SK-N-SH (cell line): ENCODE data around the gene SLC4A2. TPM values are rescaled to one million over a fixed set of nuclear protein-coding genes. Genes with fewer than 3 reads are reported as not detected.

Experiments
- CTCF ChIA-PET: fragments of 300-600, 350-600 bp; formaldehyde crosslinking; extraction: SDS; loops from one replicate; lab custom pipeline; 2021; lab: Yijun Ruan, JAX
- POLR2A ChIA-PET: fragments of 350-600 bp; sonication (Branson Sonifier 250); formaldehyde crosslinking; extraction: SDS; loops from one replicate; lab custom pipeline; 2020; ENCODE audit warnings: antibody characterized with exemption, inconsistent platforms; lab: Yijun Ruan, JAX
- DNase-seq: peaks from one replicate; pipeline ENCODE4 v3.0.0; 2012
- H2AFZ ChIP-seq: fragments of 200-600 bp; sonication (generic); 2 replicates; pipeline ENCODE4 v1.8.1; 2016; ENCODE audit warnings: antibody characterized with exemption, mild to moderate bottlenecking, low read depth
- H3F3A ChIP-seq: fragments of 200-600 bp; sonication (generic); replicated peaks from 2 replicates; pipeline ENCODE3; 2016; ENCODE audit warnings: antibody characterized with exemption, mild to moderate bottlenecking; ENCODE audit not compliant: insufficient read depth
- H3K27ac ChIP-seq, 2 experiments: fragments of 200-500 bp in 1 of 2; fragments of 200-600 bp in 1 of 2; sonication (Bioruptor generic) in 1 of 2; sonication (generic), shearing (Covaris generic) in 1 of 2; 2 replicates each; pipeline versions ENCODE4 v1.5.1 to v1.6.1; 2014 to 2016; ENCODE audit warnings: low read depth in 2 of 2, inconsistent platforms in 1 of 2, low read length in 1 of 2, mild to moderate bottlenecking in 1 of 2, mixed read lengths in 1 of 2
- H3K27me3 ChIP-seq: fragments of 200-600 bp; sonication (generic), shearing (Covaris generic); 2 replicates; pipeline ENCODE4 v1.6.1; 2016; ENCODE audit warnings: mixed run types; ENCODE audit not compliant: insufficient read depth
- H3K36me3 ChIP-seq, 2 experiments: fragments of 200-500 bp in 1 of 2; fragments of 200-600 bp in 1 of 2; sonication (Bioruptor generic) in 1 of 2; sonication (generic) in 1 of 2; replicated peaks in 1 of 2; 2 replicates each; pipeline versions ENCODE3 to v1.5.1; 2014 to 2016; ENCODE audit warnings: low read length in 1 of 2, mild to moderate bottlenecking in 1 of 2; ENCODE audit not compliant: insufficient read depth in 2 of 2, control insufficient read depth in 1 of 2
- H3K4me1 ChIP-seq, 2 experiments: fragments of 200-500 bp in 1 of 2; fragments of 200-600 bp in 1 of 2; sonication (Bioruptor generic) in 1 of 2; sonication (generic), shearing (Covaris generic) in 1 of 2; 2 replicates each; pipeline versions ENCODE4 v1.5.1 to v1.6.1; 2014 to 2016; ENCODE audit warnings: low read depth in 1 of 2, low read length in 1 of 2, mixed run types in 1 of 2; ENCODE audit not compliant: insufficient read depth in 2 of 2, control insufficient read depth in 1 of 2
- H3K4me2 ChIP-seq: fragments of 200-600 bp; sonication (generic), shearing (Covaris generic); 2 replicates; pipeline ENCODE4 v1.6.1; 2017; ENCODE audit warnings: mixed run types
- H3K4me3 ChIP-seq, 2 experiments: fragments of 200-500 bp in 1 of 2; fragments of 200-600 bp in 1 of 2; sonication (Bioruptor generic) in 1 of 2; sonication (generic), shearing (Covaris generic) in 1 of 2; 2 replicates each; pipeline versions ENCODE4 v1.5.1 to v1.8.1; 2014 to 2016; ENCODE audit warnings: low read depth in 2 of 2, inconsistent platforms in 1 of 2, low read length in 1 of 2, mild to moderate bottlenecking in 1 of 2, mixed read lengths in 1 of 2, moderate library complexity in 1 of 2
- H3K79me2 ChIP-seq: fragments of 200-600 bp; sonication (generic); 2 replicates; pipeline ENCODE4 v1.8.1; 2017; ENCODE audit warnings: mild to moderate bottlenecking; ENCODE audit not compliant: insufficient read depth
- H3K9ac ChIP-seq: fragments of 200-600 bp; sonication (generic); 2 replicates; pipeline ENCODE4 v1.6.1; 2017; ENCODE audit warnings: mixed run types
- H3K9me2 ChIP-seq: fragments of 200-600 bp; sonication (generic); 2 replicates; pipeline ENCODE4 v1.6.1; 2017; ENCODE audit warnings: mixed run types
- H3K9me3 ChIP-seq: fragments of 200-600 bp; sonication (generic); 2 replicates; pipeline ENCODE4 v1.6.1; 2017; ENCODE audit warnings: mixed run types, mild to moderate bottlenecking, moderate library complexity
- H4K20me1 ChIP-seq: fragments of 200-600 bp; sonication (generic); 2 replicates; pipeline ENCODE4 v1.6.1; 2017; ENCODE audit warnings: mild to moderate bottlenecking, mixed run types; ENCODE audit not compliant: insufficient read depth
- FOXM1 ChIP-seq: IDR thresholded peaks from 2 replicates; pipeline ENCODE4 v1.4.0; 2012; ENCODE audit warnings: low read depth, mild to moderate bottlenecking
- GABPA ChIP-seq: IDR thresholded peaks from 2 replicates; pipeline ENCODE4 v1.4.0; 2012; ENCODE audit warnings: low read depth, mild to moderate bottlenecking
- GATA2 ChIP-seq: sonication (generic); formaldehyde crosslinking; IDR thresholded peaks from 2 replicates; pipeline ENCODE4 v1.5.0; 2020; ENCODE audit warnings: mild to moderate bottlenecking, missing genetic modification reagents
- IRF3 ChIP-seq: fragments of 150-350 bp; IDR thresholded peaks from 2 replicates; pipeline ENCODE4 v1.6.1; 2016; ENCODE audit warnings: mild to moderate bottlenecking, low read depth, low read length
- MAX ChIP-seq: IDR thresholded peaks from 2 replicates; pipeline ENCODE4 v1.4.0; 2012; ENCODE audit warnings: low read depth
- MEF2A ChIP-seq: IDR thresholded peaks from 2 replicates; pipeline ENCODE4 v1.4.0; 2012; ENCODE audit warnings: low read depth, borderline replicate concordance
- MXI1 ChIP-seq: IDR thresholded peaks from 2 replicates; pipeline ENCODE4 v1.6.1; 2012; ENCODE audit warnings: mild to moderate bottlenecking, low read depth, low read length, improper control_type of control experiment
- NFIC ChIP-seq: IDR thresholded peaks from 2 replicates; pipeline ENCODE4 v1.4.0; 2012; ENCODE audit warnings: borderline replicate concordance
- RAD21 ChIP-seq: IDR thresholded peaks from 2 replicates; pipeline ENCODE4 v1.6.1; 2012; ENCODE audit warnings: mild to moderate bottlenecking, low read length
- REST ChIP-seq: IDR thresholded peaks from 2 replicates; pipeline ENCODE4 v1.6.1; 2012; ENCODE audit warnings: mild to moderate bottlenecking, low read depth, low read length, moderate library complexity
- SMC3 ChIP-seq: IDR thresholded peaks from 2 replicates; pipeline ENCODE4 v1.6.1; 2012; ENCODE audit warnings: low read depth, low read length, improper control_type of control experiment
- TAF1 ChIP-seq: IDR thresholded peaks from 2 replicates; pipeline ENCODE4 v1.6.1; 2012; ENCODE audit warnings: low read depth, mild to moderate bottlenecking, low read length, moderate library complexity, borderline replicate concordance
- ZBTB33 ChIP-seq: IDR thresholded peaks from 2 replicates; pipeline ENCODE4 v1.4.0; 2012; ENCODE audit warnings: low read depth, borderline replicate concordance
- whole genome bisulfite sequencing: methylation state at CpG from one replicate; pipeline ENCODE4 v1.1.6; 2017; ENCODE audit warnings: low lambda C conversion rate; 5-methylcytosine and 5-hydroxymethylcytosine counted together
- polyA plus RNA-seq, 3 experiments: library from polyadenylated mRNA; depleted of rRNA; stranded (reverse); fragments of >200 nt; gene quantifications; 2 replicates each; pipeline ENCODE4 v1.2.3, GENCODE V29; 2012

The SLC4A2 gene
- polyA plus RNA-seq, 1 of the 3 experiments (the other 2 are of a cell fraction), result 167 TPM

- TF ChIP-seq MAX, result no peak
- no peak for TF ChIP-seq GATA2 (CRISPR knock-in tag)
These were observed 35.3 kb downstream of the SLC4A2 start (continued) for GRCh38 chr7:151094675-151095074.

- peaks cover 3 to 8% of the 10 kb centered on the region in 2 experiments for H3K36me3 ChIP-seq
- ChIA-PET POLR2A (no interaction called here), CTCF (interaction anchor here (0.8 to 21.3 kb wide), 7 partner anchors 12 to 77 kb away, joined by 3 to 474 read pairs (median 4); partner anchors contain the start of gene TMUB1)
- peaks cover 95% of the 10 kb centered on the region for H4K20me1 ChIP-seq
- no peaks in the 10 kb centered on the region for H3K9me3 ChIP-seq
- no peak overlapping the region for H2AFZ ChIP-seq
- no peak overlapping the region for H3K9ac ChIP-seq
- no peak overlapping the region for H3K4me2 ChIP-seq
- peak; percentile 47 for TF ChIP-seq RAD21
- no peak for TF ChIP-seq MEF2A
- no peak for DNase-seq
- 87% methylated on average over 10 of the region's 10 CpGs for WGBS
- H3K27me3 ChIP-seq, result no peaks in the 10 kb centered on the region
- H3F3A ChIP-seq, result peaks cover 15% of the 10 kb centered on the region
- H3K79me2 ChIP-seq, result peaks cover 100% of the 10 kb centered on the region
- H3K9me2 ChIP-seq, result no peaks in the 10 kb centered on the region
- H3K4me1 ChIP-seq, result peaks cover 0 to 3% of the 10 kb centered on the region in 2 experiments; a peak in 1 of 4 replicates
- H3K27ac ChIP-seq, result no peak overlapping the region; a peak in 1 of 4 replicates
- no peak overlapping the region for H3K4me3 ChIP-seq
These were observed 35.9 kb downstream of the SLC4A2 start for GRCh38 chr7:151095123-151095797.

- CTCF ChIA-PET, result interaction anchor here (0.8 to 21.3 kb wide), 5 partner anchors 8 to 63 kb away, joined by 3 to 474 read pairs (median 4); partner anchors contain the start of gene TMUB1
- no peak for DNase-seq
- peaks cover 15% of the 10 kb centered on the region for H3F3A ChIP-seq
- H3K27me3 ChIP-seq, result no peaks in the 10 kb centered on the region
- no peak overlapping the region for H3K4me2 ChIP-seq
- TF ChIP-seq SMC3 (no peak), ZBTB33 (no peak), MAX (no peak), FOXM1 (no peak), IRF3 (no peak), NFIC (no peak), GABPA (no peak), MXI1 (no peak), TAF1 (no peak), REST (no peak)
- peaks cover 100% of the 10 kb centered on the region for H3K79me2 ChIP-seq
- H3K36me3 ChIP-seq, result peaks cover 3 to 8% of the 10 kb centered on the region in 2 experiments
- H3K9me3 ChIP-seq, result no peaks in the 10 kb centered on the region
- no peak overlapping the region for H3K4me3 ChIP-seq
- peaks cover 0 to 3% of the 10 kb centered on the region in 2 experiments; a peak in 1 of 4 replicates for H3K4me1 ChIP-seq
- peaks cover 95% of the 10 kb centered on the region for H4K20me1 ChIP-seq
- H3K9ac ChIP-seq, result no peak overlapping the region
- H2AFZ ChIP-seq, result no peak overlapping the region
- H3K9me2 ChIP-seq, result no peaks in the 10 kb centered on the region
- WGBS, result 92% methylated on average over 17 of the region's 17 CpGs
- POLR2A ChIA-PET, result interaction anchor here (0.6 kb wide), 1 partner anchor 10 kb away, joined by 4 read pairs; no protein-coding TSS in a partner anchor
- H3K27ac ChIP-seq, result no peak overlapping the region
These were observed 36.6 kb downstream of the SLC4A2 start for GRCh38 chr7:151095828-151096475.
